Measurements from ENCODE around the gene KAT2B.
A peak's percentile ranks its signal among the peaks of the same experiment; 100 is the strongest.

DNA sequence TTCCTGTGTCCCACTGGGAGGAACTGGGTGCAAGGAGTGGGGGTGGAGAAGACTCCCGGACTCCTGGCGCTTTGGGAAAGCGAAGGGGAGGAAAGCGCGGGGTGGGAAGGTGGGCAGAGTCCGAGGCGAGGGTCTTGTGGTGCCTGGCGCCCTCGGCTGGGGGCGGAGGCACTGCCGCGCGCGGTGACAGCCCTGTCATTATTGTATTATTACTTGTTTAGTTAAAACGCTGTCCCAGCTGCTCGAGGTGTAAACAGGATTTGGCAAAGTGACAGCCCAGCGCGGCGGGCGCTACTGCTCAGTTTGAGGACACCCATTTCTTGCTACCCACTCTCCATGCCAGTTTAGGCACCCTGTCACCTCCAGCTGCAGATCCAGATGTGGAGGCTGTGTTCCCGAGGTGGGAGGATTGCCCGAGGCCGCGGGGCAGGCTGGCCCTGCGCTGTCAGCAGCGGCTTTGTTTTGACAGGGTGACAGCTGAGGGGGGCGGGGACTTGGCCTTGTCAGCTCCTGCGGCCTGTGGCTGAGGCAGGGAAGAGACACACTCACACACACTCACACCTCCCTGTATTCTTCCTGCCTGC is 1.0 kb downstream of the KAT2B start:
- TF ChIP-seq, protein P1, sequence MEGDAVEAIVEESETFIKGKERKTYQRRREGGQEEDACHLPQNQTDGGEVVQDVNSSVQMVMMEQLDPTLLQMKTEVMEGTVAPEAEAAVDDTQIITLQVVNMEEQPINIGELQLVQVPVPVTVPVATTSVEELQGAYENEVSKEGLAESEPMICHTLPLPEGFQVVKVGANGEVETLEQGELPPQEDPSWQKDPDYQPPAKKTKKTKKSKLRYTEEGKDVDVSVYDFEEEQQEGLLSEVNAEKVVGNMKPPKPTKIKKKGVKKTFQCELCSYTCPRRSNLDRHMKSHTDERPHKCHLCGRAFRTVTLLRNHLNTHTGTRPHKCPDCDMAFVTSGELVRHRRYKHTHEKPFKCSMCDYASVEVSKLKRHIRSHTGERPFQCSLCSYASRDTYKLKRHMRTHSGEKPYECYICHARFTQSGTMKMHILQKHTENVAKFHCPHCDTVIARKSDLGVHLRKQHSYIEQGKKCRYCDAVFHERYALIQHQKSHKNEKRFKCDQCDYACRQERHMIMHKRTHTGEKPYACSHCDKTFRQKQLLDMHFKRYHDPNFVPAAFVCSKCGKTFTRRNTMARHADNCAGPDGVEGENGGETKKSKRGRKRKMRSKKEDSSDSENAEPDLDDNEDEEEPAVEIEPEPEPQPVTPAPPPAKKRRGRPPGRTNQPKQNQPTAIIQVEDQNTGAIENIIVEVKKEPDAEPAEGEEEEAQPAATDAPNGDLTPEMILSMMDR (IDR thresholded peaks at IDR 0.05) = no peak
- TF ChIP-seq POLR2AphosphoS5 (IDR thresholded peaks at IDR 0.05) (peak in 2 of 3 donors; percentile 58 to 69), POLR2A (IDR thresholded peaks at IDR 0.05) (no peak), EP300 (IDR thresholded peaks at IDR 0.05) (no peak)
